Left cardiac atrium (tissue), 4 donors: ENCODE data around the gene OR2M7. TPM values are rescaled to one million over a fixed set of nuclear protein-coding genes. Genes with fewer than 3 reads are reported as not detected.
"Not testable (repeated sequence)": the region's sequence is repeated elsewhere in the genome, so short reads cannot be mapped to it uniquely, and the experiment has no call there.

ENCODE experiments used
- ATAC-seq, 2 donors: fragments of 200-7000 bp; cut with Tn5 transposase; one replicate each; pipeline ENCODE4 v1.9.1; 2020; ENCODE audit warnings: mild to moderate bottlenecking in 2 of 2, moderate library complexity in 2 of 2
- DNase-seq: peaks from one replicate; pipeline ENCODE4 v3.0.0-alpha.2; 2020
- intact Hi-C, 2 donors: fragments of 100-400 bp; cut with DNase I; formaldehyde crosslinking; loops; one replicate each; pipeline versions ENCODE4 v1.14.1 to v1.15.1; 2022 to 2023
- long read RNA-seq: library from polyadenylated mRNA; unstranded; transcript quantifications from one replicate; pipeline ENCODE4 v2.0.0, GENCODE V29; 2021
- total RNA-seq, 2 donors: library from RNA; stranded (reverse); fragmentation: NEBNext Ultra II Directional; extraction: Animal tissue kit (Norgen Biotek cat#: 25700); gene quantifications; one replicate each; pipeline ENCODE4 v1.2.1, GENCODE V29; 2021
- donor health status: DM: no; HTN: yes; CAD: no.
- donor health status: DM: no; HTN: yes; CAD: no; lungs with severe emphysema.
- donor health status: DM: yes; HTN: yes; CAD: no.
- donor health status: Dilated cardiomyopathy.

OR2M7 gene
- not detected for total RNA-seq
- long read RNA-seq: 0 reads

DNA sequence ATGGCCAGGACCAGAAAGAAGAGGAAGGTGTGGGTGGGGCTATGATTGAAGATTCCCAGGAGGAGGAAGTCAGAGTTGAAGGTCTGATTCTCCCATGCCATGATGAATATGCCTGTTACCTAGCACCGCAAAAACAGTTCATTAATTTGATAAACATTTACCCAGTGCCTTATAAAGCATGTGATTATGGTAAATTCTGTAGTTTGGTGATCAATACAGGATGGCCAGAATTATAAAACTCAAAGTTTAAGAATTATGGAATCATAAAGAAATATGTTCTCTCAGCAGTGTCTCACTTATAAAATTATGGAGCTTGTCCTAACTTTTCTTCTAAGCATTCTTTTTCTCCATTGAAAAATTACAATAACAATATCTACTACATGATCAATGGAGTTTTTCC is at the start of gene OR2M7:
Gene OR2M7 (minus strand): TSS at position 101 of the 400 bp plus-strand sequence. CDS start 0 bp downstream, at position 101.
- DNase-seq (no peak), ATAC-seq (no peak)
- intact Hi-C loops: no loop called here

- ATAC-seq: no peak
- no peak for DNase-seq
- intact Hi-C loops: no loop called here
Measured at GRCh38 chr1:248373761-248374160, 49.4 kb upstream of the OR2M7 start.

GRCh38 chr1:248372394-248372793 is 48.0 kb upstream of the OR2M7 start:
- intact Hi-C loops: no loop called here
- ATAC-seq (no peak), DNase-seq (no peak)

- DNase-seq (no peak), ATAC-seq (no peak)
- intact Hi-C loops: no loop called here
Measured at GRCh38 chr1:248366609-248367008, 42.2 kb upstream of the OR2M7 start.

GRCh38 chr1:248361121-248361715 is 36.9 kb upstream of the OR2M7 start, which contains the start of gene OR2T4:
Gene OR2T4 (plus strand): TSS chr1:248361665. CDS start chr1:248361665, 0 bp downstream.
- intact Hi-C loops: no loop called here
- DNase-seq (no peak), ATAC-seq (no peak)

DNA sequence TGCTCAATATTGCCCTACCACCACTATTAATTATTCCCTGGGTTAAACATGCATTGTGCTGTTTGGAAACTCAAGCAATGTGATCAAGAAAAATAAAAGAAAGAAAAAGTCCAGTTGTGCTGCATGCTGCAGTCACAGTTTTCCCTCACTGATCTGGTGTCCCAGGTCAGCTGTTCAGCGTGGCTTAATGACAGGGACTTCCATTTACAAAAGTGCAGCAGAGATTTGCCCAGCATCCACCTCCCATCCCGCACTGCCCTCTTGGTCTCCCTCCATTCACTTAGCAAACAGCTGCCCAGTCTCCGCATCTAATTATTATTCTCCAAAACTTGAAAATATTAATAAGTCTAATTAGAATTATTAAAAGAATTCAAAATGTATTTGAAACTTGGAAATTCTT is 35.0 kb upstream of the OR2M7 start:
- ATAC-seq (no peak), DNase-seq (no peak)
- intact Hi-C loops: no loop called here

DNA sequence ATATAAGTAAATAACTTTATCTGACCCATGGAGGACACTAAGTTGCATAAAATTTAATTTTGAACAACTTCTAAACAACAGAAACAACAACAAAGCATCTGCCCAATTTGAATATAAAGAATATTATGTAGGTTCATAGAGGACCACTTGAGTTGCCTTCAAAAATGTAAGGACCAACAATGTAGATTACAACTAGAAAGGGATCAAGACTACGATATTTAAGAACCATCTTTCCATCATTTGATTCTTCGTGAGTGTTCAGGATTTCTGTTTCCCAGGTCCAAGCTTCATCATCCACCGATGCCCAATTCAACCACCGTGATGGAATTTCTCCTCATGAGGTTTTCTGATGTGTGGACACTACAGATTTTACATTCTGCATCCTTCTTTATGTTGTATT is 24.1 kb upstream of the OR2M7 start, which contains the start of gene OR14C36:
Gene OR14C36 (plus strand): TSS at position 301 of the 400 bp plus-strand sequence. CDS start 0 bp downstream, at position 301.
- ATAC-seq: no peak
- intact Hi-C loops: no loop called here

GRCh38 chr1:248343451-248343850 is 19.1 kb upstream of the OR2M7 start:
- no peak for DNase-seq
- ATAC-seq: no peak
- intact Hi-C loops: no loop called here

More for the DNA sequence above, 24.1 kb upstream of the OR2M7 start, which contains the start of gene OR14C36:
- no peak for DNase-seq

- DNase-seq: no peak
- no peak for ATAC-seq
- intact Hi-C loops: no loop called here
Measured at GRCh38 chr1:248316796-248317195, 7.6 kb downstream of the OR2M7 start.

DNA sequence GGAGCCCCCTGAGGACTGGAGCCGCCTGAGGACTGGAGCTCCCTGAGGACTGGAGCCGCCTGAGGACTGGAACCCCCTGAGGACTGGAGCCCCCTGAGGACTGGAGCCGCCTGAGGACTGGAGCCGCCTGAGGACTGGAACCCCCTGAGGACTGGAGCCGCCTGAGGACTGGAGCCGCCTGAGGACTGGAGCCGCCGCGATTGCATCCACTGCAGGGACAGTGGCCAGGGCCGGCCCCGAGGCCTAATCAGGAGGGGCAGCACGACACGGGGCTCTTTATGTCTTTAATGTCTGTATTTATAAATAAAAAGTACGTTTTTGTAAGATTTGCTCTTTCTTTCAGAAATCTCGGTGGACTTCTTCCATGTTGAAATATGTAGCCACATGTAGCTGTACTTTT is 17.6 kb downstream of the OR2M7 start:
- DNase-seq, ATAC-seq, intact Hi-C loops: not testable (repeated sequence)

- ATAC-seq (no peak), DNase-seq (no peak)
- intact Hi-C loops: no loop called here
Measured at GRCh38 chr1:248306103-248306502, 18.3 kb downstream of the OR2M7 start.

GRCh38 chr1:248305672-248306071 is 18.7 kb downstream of the OR2M7 start:
- DNase-seq, ATAC-seq, intact Hi-C loops: not testable (repeated sequence)

DNA sequence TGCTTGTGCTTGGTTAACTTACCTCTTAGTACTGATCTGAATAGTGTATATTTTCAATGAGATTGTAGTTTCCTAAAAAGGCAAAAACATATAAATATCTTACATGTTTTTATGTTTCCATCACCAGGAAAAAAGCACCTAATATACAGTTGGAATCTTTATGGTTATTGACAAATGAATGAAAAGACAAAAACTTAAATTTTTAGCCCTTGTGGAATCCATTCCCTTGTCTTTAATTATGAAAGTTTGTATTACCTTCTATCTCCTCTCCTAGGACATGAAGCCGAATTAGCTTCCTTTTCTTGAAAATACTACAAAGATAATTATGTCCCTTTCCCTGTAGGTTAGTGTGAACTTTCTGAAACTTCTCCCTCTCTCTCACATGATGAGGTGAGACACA is 21.0 kb downstream of the OR2M7 start, which contains the start of gene OR2T12:
Gene OR2T12 (minus strand): TSS at position 101 of the 400 bp plus-strand sequence. CDS start 7,846 bp downstream, outside the sequence.
- ATAC-seq (no peak), DNase-seq (no peak)
- intact Hi-C loops: no loop called here

DNA sequence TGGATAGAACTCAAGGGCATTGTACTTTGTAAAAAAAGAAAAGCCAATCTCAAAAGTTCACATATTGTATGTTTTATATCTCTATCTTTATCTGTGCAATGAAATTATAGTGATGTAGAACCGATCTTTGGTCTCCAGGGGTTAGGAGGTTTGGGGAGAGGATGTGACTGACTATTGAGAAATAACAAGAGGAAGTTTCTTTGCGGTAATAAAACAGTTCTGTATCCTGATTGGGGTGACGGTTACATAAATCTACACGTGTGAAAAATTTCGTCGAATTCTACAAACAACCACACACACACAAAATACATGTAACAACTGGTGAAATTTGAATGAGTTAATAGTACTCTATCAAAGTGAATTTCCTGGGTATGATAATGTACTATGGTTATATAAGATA is 36.0 kb downstream of the OR2M7 start:
- DNase-seq (no peak), ATAC-seq (no peak)
- intact Hi-C loops: no loop called here

GRCh38 chr1:248277876-248278275 is 46.5 kb downstream of the OR2M7 start, which contains the start of gene OR2T33:
Gene OR2T33 (minus strand): TSS chr1:248277976. CDS start chr1:248273814, 4,162 bp downstream.
- no peak for DNase-seq

More at GRCh38 chr1:248277876-248278275, 46.5 kb downstream of the OR2M7 start, which contains the start of gene OR2T33:
- ATAC-seq: no peak
- intact Hi-C loops: no loop called here

Other genes starting within 250 kb of the OR2M7 start
- not detected for gene OR2L13, start 229.4 kb downstream of the OR2M7 start, total RNA-seq
- gene OR2M5, start 179.4 kb downstream of the OR2M7 start, total RNA-seq: not detected
- not detected for gene OR2M2, start 149.7 kb downstream of the OR2M7 start, total RNA-seq
- not detected for gene OR2M3, start 127.3 kb downstream of the OR2M7 start, total RNA-seq
- not detected for gene OR2M4, start 93.2 kb downstream of the OR2M7 start, total RNA-seq
- gene OR2T33, start 46.6 kb downstream of the OR2M7 start, total RNA-seq: not detected
- gene OR2T12, start 21.1 kb downstream of the OR2M7 start, total RNA-seq: not detected
- gene OR14C36, start 24.2 kb upstream of the OR2M7 start, total RNA-seq: not detected
- not detected for gene OR2T4, start 37.1 kb upstream of the OR2M7 start, total RNA-seq
- gene OR2T6, start 51.2 kb upstream of the OR2M7 start, total RNA-seq: not detected
- gene OR2T1, start 78.5 kb upstream of the OR2M7 start, total RNA-seq: not detected
- gene OR2T2, start 121.1 kb upstream of the OR2M7 start, total RNA-seq: not detected
- not detected for gene OR2T3, start 148.8 kb upstream of the OR2M7 start, total RNA-seq
- gene OR2T5, start 164.0 kb upstream of the OR2M7 start, total RNA-seq: not detected
- under 1 TPM in 1 of 2 donors, not detected in 1; 0.03 TPM for gene OR2G6, start 183.5 kb upstream of the OR2M7 start, total RNA-seq
- not detected for gene OR2T29, start 238.2 kb upstream of the OR2M7 start, total RNA-seq